ENCODE measurements around the gene KYAT1. TPM values are rescaled to one million over a fixed set of nuclear protein-coding genes. Genes with fewer than 3 reads are reported as not detected.
A peak's percentile ranks its signal among the peaks of the same experiment; 100 is the strongest.

KYAT1 gene
- 10 to 100 TPM in 7 of 10 donors, 1 to 10 TPM in 3; 8.9 to 20.3 (median 11.1) TPM for total RNA-seq
- 10 to 100 TPM; 10.9 to 12.7 TPM for polyA plus RNA-seq
- long read RNA-seq, donor 1, transcript KYAT1-201 (13 exons, 1,903 nt), result major isoform, 14 of 35 reads
- long read RNA-seq, donor 1, partial matches to known transcripts, result 9 of 35 reads
- long read RNA-seq, donor 1, other reads (novel, unspliced or antisense), result 12 of 35 reads
- long read RNA-seq, donor 2, transcript KYAT1-201 (13 exons, 1,903 nt), result major isoform, 7 of 17 reads
- long read RNA-seq, donor 2, partial matches to known transcripts, result 3 of 17 reads
- long read RNA-seq, donor 2, other reads (novel, unspliced or antisense), result 7 of 17 reads
- long read RNA-seq, donor 3, transcript KYAT1-201 (13 exons, 1,903 nt), result major isoform, 15 of 36 reads
- long read RNA-seq, donor 3, partial matches to known transcripts, result 7 of 36 reads
- long read RNA-seq, donor 3, other reads (novel, unspliced or antisense), result 13 of 36 reads

DNA sequence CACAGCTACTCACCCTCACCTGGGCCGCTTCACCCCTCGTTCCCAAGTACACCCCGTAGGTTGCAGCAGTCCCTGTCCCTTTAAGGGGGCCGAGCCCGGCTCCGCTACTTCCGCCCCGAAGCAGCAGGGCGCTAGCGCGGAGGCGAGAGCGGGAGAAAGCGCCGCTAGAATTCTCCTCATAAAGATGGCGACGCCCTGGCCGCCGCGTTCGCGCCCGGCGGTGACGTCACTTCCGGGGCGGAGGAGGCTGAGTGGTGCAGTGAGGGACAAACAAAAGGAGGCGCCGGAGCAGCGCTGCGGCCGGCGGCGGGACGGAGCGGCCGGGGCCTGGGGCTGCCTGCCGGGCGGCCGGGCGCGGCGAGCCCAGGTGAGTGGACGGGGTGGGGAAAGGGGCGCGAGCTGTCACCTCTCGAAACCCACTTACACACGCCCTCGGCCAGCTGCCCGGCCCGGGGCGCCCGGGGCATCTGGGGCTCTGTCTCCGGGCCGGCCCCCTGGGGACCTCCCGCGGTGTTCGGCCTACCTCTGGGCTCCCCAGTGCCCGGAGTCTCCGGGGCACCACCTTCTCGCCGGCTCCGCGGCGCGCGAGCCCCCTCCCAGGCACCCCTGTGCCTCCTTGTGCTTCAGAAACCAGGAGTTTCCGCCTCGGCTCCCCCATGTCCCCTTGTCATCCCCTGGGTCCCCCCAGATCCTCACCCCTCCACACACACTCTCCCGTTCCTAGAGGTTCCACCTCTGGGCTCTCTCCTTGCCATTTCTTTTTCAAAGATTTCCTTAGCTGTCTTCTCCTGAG is at the start of gene KYAT1, which contains the start of gene LRRC8A:
Gene KYAT1, minus strand, starts transcription at position 67 of the 793 bp plus-strand sequence. CDS start 36,545 bp downstream, outside the sequence.
Gene LRRC8A, plus strand, starts transcription at position 250 of the 793 bp plus-strand sequence. CDS start 25,032 bp downstream, outside the sequence.
- ATAC-seq, result peak; percentile 90 to 96 (median 94)
- Histone ChIP-seq H3K4me3 (peak within 1 kb of the TSS; percentile 81 to 99 (median 96)), H3K4me1 (peaks cover 4 to 79% (median 64%) of the 10 kb centered on the region in 9 donors), H3K27ac (peak within 1 kb of the TSS; percentile 96 to 100 (median 98)), H3K9me3 (no peaks in the 10 kb centered on the region), H3K27me3 (no peaks in the 10 kb centered on the region), H3K36me3 (peaks cover 0 to 28% (median 5%) of the 10 kb centered on the region in 9 donors)
- TF ChIP-seq, protein P1, sequence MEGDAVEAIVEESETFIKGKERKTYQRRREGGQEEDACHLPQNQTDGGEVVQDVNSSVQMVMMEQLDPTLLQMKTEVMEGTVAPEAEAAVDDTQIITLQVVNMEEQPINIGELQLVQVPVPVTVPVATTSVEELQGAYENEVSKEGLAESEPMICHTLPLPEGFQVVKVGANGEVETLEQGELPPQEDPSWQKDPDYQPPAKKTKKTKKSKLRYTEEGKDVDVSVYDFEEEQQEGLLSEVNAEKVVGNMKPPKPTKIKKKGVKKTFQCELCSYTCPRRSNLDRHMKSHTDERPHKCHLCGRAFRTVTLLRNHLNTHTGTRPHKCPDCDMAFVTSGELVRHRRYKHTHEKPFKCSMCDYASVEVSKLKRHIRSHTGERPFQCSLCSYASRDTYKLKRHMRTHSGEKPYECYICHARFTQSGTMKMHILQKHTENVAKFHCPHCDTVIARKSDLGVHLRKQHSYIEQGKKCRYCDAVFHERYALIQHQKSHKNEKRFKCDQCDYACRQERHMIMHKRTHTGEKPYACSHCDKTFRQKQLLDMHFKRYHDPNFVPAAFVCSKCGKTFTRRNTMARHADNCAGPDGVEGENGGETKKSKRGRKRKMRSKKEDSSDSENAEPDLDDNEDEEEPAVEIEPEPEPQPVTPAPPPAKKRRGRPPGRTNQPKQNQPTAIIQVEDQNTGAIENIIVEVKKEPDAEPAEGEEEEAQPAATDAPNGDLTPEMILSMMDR (IDR thresholded peaks at IDR 0.05), result peak in 4 of 9 donors; percentile 14 to 39 (median 24)
- 0% methylated on average over 38 to 70 of the region's 70 CpGs for WGBS, 2 donors
- DNase-seq, result peak; percentile 98 to 99
- intact Hi-C loops (cut with DNase I), result loop anchor here in 8 of 10 donors (1.0 to 5.0 kb wide), 7 partner anchors 35 to 45 kb away; partner anchors contain the start of gene PHYHD1 (in 2 of the 8)

DNA sequence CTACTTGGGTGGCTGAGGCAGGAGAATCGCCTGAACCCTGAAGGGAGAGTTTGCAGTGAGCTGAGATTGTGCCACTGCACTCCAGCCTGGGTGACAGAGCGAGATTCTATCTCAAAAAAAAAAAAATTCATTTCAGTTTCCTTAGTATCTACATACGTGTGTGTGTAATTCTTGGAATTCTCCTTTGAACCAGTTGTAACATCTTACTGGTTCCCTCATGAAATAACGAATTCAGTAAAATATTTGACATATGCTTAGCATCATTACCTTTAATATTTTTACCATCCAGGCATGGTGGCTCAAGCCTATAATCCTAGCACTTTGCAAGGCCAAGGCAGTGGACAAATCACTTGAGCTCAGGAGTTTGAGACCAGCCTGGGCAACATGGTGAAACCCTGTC is 47.8 kb upstream of the KYAT1 start:
- intact Hi-C loops (cut with DNase I), result loop anchor here in 3 of 10 donors (2.0 to 5.0 kb wide), 2 partner anchors 47 to 67 kb away; partner anchors contain the start of genes KYAT1 (in 2 of the 3) and LRRC8A (in 2 of the 3)
- TF ChIP-seq, protein P1 (IDR thresholded peaks at IDR 0.05), result no peak

DNA sequence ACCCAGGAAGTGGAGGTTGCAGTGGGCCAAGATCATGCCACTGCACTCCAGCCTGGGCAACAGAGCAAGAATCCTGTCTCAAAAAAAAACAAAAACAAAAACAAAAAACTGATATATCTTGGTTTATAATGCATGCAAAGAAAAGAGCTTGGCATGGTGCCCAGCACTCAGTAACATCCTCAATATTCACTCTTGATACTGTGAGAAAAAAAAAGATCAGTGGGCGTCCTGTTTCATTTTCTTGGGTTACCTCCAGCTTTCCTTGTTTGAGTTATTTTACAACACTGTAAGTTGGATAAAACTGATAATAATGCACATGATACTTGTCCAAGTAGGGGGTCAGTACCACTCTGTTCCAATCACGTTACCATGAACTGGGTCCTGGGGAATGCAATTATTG is 46.9 kb upstream of the KYAT1 start:
- peaks cover 0 to 6% (median 0%) of the 10 kb centered on the region in 9 donors for H3K36me3 ChIP-seq
- no peaks in the 10 kb centered on the region for H3K27me3 ChIP-seq
- no peak overlapping the region for H3K4me3 ChIP-seq
- no peaks in the 10 kb centered on the region for H3K9me3 ChIP-seq
- no peak for DNase-seq
- TF ChIP-seq, protein P1 (IDR thresholded peaks at IDR 0.05), result no peak
- peaks cover 0 to 8% (median 4%) of the 10 kb centered on the region in 9 donors for H3K4me1 ChIP-seq
- no peak for ATAC-seq
- 85 to 90% methylated on average over 2 of the region's 2 CpGs for WGBS, 2 donors
- intact Hi-C loops (cut with DNase I), result loop anchor here in 7 of 10 donors (1.0 to 5.0 kb wide), 3 partner anchors 46 to 66 kb away; partner anchors contain the start of genes KYAT1 (in 2 of the 7) and LRRC8A (in 2 of the 7)
- no peak overlapping the region for H3K27ac ChIP-seq

More for the DNA sequence above, 47.8 kb upstream of the KYAT1 start:
- DNase-seq (no peak), ATAC-seq (no peak)
- no peak overlapping the region for H3K4me3 ChIP-seq
- H3K27me3 ChIP-seq, result no peaks in the 10 kb centered on the region
- H3K27ac ChIP-seq, result no peak overlapping the region
- H3K9me3 ChIP-seq, result no peaks in the 10 kb centered on the region
- H3K36me3 ChIP-seq, result peaks cover 0 to 15% (median 0%) of the 10 kb centered on the region in 9 donors
- H3K4me1 ChIP-seq, result peaks cover 0 to 8% (median 4%) of the 10 kb centered on the region in 9 donors
- 90% methylated on average over 4 of the region's 4 CpGs for WGBS, 2 donors
